ENCODE data around the gene CDCA3. TPM values are rescaled to one million over a fixed set of nuclear protein-coding genes. Genes with fewer than 3 reads are reported as not detected.

CDCA3 gene
- total RNA-seq, 1 experiment from 2014 or later: 92.0 TPM

- TF ChIP-seq EZH2phosphoT487 (IDR thresholded peaks at IDR 0.05; ENCODE audit: borderline replicate concordance, low read length) (no peak), EZH2 (IDR thresholded peaks at IDR 0.05; ENCODE audit: low read length, unreplicated experiment) (no peak), CTCF (conservative IDR thresholded peaks at IDR 0.05; ENCODE audit: low read depth, low read length) (no peak)
- H4K20me1 ChIP-seq (ENCODE audit: low read length): no peaks in the 10 kb centered on the region
- H3K9me2 ChIP-seq (replicated peaks; ENCODE audit: low read length): no peaks in the 10 kb centered on the region
- DNase-seq (no peak), ATAC-seq (no peak)
- no peaks in the 10 kb centered on the region for H3F3A ChIP-seq (ENCODE audit: low read length, unreplicated experiment)
- H3K9ac ChIP-seq (ENCODE audit: low read length): peak within 1 kb of the TSS; percentile 22; the same call in 1 of the 2 replicates
- H3K4me1 ChIP-seq (ENCODE audit: insufficient read depth, low read length): peaks cover 5% of the 10 kb centered on the region; the same call in 1 of the 2 replicates
- BruUV-seq (replicated peaks): no TSS peak
- peak within 1 kb of the TSS; percentile 76 for H2AFZ ChIP-seq (ENCODE audit: low read length)
- no peaks in the 10 kb centered on the region for H3K36me3 ChIP-seq (ENCODE audit: low read depth, low read length)
- peak within 1 kb of the TSS; percentile 67 for H3K4me3 ChIP-seq (ENCODE audit: low read length)
- H3K79me2 ChIP-seq (ENCODE audit: low read length): no peaks in the 10 kb centered on the region
- intact Hi-C loops (cut with micrococcal nuclease): no loop called here
- H3K27ac ChIP-seq (ENCODE audit: low read length): no peak within 1 kb of the TSS
- H3K27me3 ChIP-seq (ENCODE audit: low read length): no peaks in the 10 kb centered on the region
- CTCF ChIA-PET: no interaction called here
- H3K9me3 ChIP-seq (ENCODE audit: low read length): no peaks in the 10 kb centered on the region
- peak within 1 kb of the TSS; percentile 86 for H3K4me2 ChIP-seq (ENCODE audit: low read length)
- POLR2A ChIA-PET (ENCODE audit: unreplicated experiment): no interaction called here
Measured at GRCh38 chr12:6827982-6828780, 22.9 kb downstream of the CDCA3 start, which contains the start of gene P3H3. Gene P3H3 (plus strand): TSS chr12:6828407. CDS start chr12:6828441, 34 bp downstream.

DNA sequence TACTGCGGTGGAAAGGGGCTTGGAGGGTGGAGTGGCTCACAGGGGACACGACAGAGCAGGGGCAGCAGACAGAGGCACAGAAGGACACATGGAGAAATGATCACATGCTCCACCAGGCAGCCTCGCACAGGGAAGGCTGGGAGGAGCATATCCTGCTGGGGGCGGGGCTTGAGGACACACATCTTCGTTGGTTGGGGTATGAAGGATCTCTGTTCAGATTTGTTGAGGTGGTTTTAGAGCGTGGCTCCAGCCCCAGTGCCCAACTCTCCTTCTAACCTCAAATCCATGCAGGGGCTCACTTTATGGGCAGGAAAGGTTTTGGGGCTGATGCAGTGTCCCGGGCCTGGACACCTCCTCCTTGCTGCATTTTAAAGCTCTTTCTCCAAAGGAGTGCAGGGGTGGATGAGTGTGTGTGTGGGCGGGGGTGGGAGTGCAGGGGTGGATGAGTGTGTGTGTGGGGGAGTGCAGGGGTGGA, 23.6 kb downstream of the CDCA3 start:
- peak; percentile 60 for DNase-seq

More for the DNA sequence above, 23.6 kb downstream of the CDCA3 start:
- peak overlapping the region; percentile 52; the same call in 1 of the 2 replicates for H2AFZ ChIP-seq (ENCODE audit: low read length)
- ChIA-PET POLR2A (ENCODE audit: unreplicated experiment) (no interaction called here), CTCF (no interaction called here)
- no peaks in the 10 kb centered on the region for H3K79me2 ChIP-seq (ENCODE audit: low read length)
- H3K4me2 ChIP-seq (ENCODE audit: low read length): peak overlapping the region; percentile 55
- no peaks in the 10 kb centered on the region for H3K27me3 ChIP-seq (ENCODE audit: low read length)
- H3F3A ChIP-seq (ENCODE audit: low read length, unreplicated experiment): no peaks in the 10 kb centered on the region
- no peaks in the 10 kb centered on the region for H3K9me3 ChIP-seq (ENCODE audit: low read length)
- peak; percentile 51; the same call in 1 of the 2 replicates for ATAC-seq
- intact Hi-C loops (cut with micrococcal nuclease): no loop called here
- H3K4me3 ChIP-seq (ENCODE audit: low read length): no peak overlapping the region
- no peaks in the 10 kb centered on the region for H4K20me1 ChIP-seq (ENCODE audit: low read length)
- H3K27ac ChIP-seq (ENCODE audit: low read length): no peak overlapping the region
- H3K4me1 ChIP-seq (ENCODE audit: insufficient read depth, low read length): peaks cover 5% of the 10 kb centered on the region; the same call in 1 of the 2 replicates
- TF ChIP-seq CTCF (conservative IDR thresholded peaks at IDR 0.05; ENCODE audit: low read depth, low read length) (no peak), EZH2 (IDR thresholded peaks at IDR 0.05; ENCODE audit: low read length, unreplicated experiment) (no peak), EZH2phosphoT487 (IDR thresholded peaks at IDR 0.05; ENCODE audit: borderline replicate concordance, low read length) (no peak)
- no peaks in the 10 kb centered on the region for H3K9me2 ChIP-seq (replicated peaks; ENCODE audit: low read length)
- no peak overlapping the region for H3K9ac ChIP-seq (ENCODE audit: low read length)
- BruUV-seq (replicated peaks): no TSS peak
- no peaks in the 10 kb centered on the region for H3K36me3 ChIP-seq (ENCODE audit: low read depth, low read length)

Measured in PC-3 (cell line).